ENCODE measurements around the gene NRBF2. TPM values are rescaled to one million over a fixed set of nuclear protein-coding genes. Genes with fewer than 3 reads are reported as not detected.

NRBF2 gene
- total and polyA plus RNA-seq, 2 of the 4 experiments (the other 2 are of a cell fraction), result 19.9 to 20.6 TPM

- Histone ChIP-seq H2BK5ac (ENCODE audit: low read depth, low read length, poor library complexity, severe bottlenecking) (no peak overlapping the region), H3K4me2 (ENCODE audit: low read depth, low read length) (no peak overlapping the region), H4K91ac (ENCODE audit: insufficient read depth, low read depth, low read length) (no peak overlapping the region), H4K8ac (ENCODE audit: low read depth in 2 of 2, low read length in 2 of 2) (no peak overlapping the region), H3K14ac (replicated peaks; ENCODE audit: low read depth, low read length) (no peak overlapping the region), H3K9me1 (ENCODE audit: insufficient read depth, low read length) (peaks cover 3% of the 10 kb centered on the region), H3K23ac (ENCODE audit: low read depth, low read length) (no peak overlapping the region), H3K18ac (ENCODE audit: low read depth, low read length) (no peak overlapping the region), H4K5ac (ENCODE audit: low read depth, low read length) (no peak overlapping the region), H2BK120ac (ENCODE audit: low read depth, low read length) (no peak overlapping the region), H2BK20ac (ENCODE audit: low read depth, low read length) (no peak overlapping the region), H3K27ac (ENCODE audit: insufficient read depth, low read length) (no peak overlapping the region), H4K20me1 (ENCODE audit: insufficient read depth, low read length) (no peaks in the 10 kb centered on the region), H2AK9ac (replicated peaks; ENCODE audit: low read depth, low read length, poor library complexity) (no peak overlapping the region), H2BK15ac (ENCODE audit: low read depth, low read length) (no peak overlapping the region), H3K27me3 (ENCODE audit: control insufficient read depth, insufficient read depth, low read length) (no peaks in the 10 kb centered on the region), H3K4ac (ENCODE audit: low read depth, low read length) (no peak overlapping the region), H3K9ac (ENCODE audit: low read depth, low read length) (no peak overlapping the region), H3K79me1 (ENCODE audit: low read depth in 1 of 2, low read length in 2 of 2) (no peaks in the 10 kb centered on the region), H2AFZ (replicated peaks; ENCODE audit: low read length, poor library complexity) (no peak overlapping the region), H2AK5ac (ENCODE audit: low read depth, low read length) (no peak overlapping the region), H3K4me3 (ENCODE audit: insufficient read depth, low read depth, low read length) (no peak overlapping the region), H3K9me3 (ENCODE audit: control insufficient read depth, insufficient read depth, low read length) (no peaks in the 10 kb centered on the region), H3K36me3 (ENCODE audit: control insufficient read depth, insufficient read depth, low read length) (no peaks in the 10 kb centered on the region), H3K56ac (ENCODE audit: extremely low read depth, insufficient read depth, low read length) (no peak overlapping the region), H3K4me1 (ENCODE audit: control insufficient read depth, insufficient read depth, low read length) (peaks cover 8% of the 10 kb centered on the region)
- WGBS, 2 experiments (ENCODE audit: extremely low coverage in 2 of 2, insufficient read length in 1 of 2), result 83% methylated on average over 1 of the region's 5 CpGs; no CpG with 5 or more reads in 1 of the 2 experiments
- CTCF ChIA-PET, result no interaction called here
- TF ChIP-seq BHLHE40 (IDR thresholded peaks at IDR 0.05; ENCODE audit: low read depth, low read length), result no peak
- POLR2A ChIA-PET (ENCODE audit: unreplicated experiment), result interaction anchor here (0.6 kb wide), 1 partner anchor 313 kb away, joined by 5 read pairs; no protein-coding TSS in a partner anchor
- DNase-seq (no peak), ATAC-seq (ENCODE audit: low read depth) (no peak)
- in situ Hi-C loops (cut with MboI; ENCODE audit: low sequenced_read_pairs) (no loop called here), intact Hi-C loops (cut with micrococcal nuclease) (no loop called here), dilution Hi-C loops (cut with HindIII; ENCODE audit: low sequenced_read_pairs, unreplicated experiment) (no loop called here)
- BruUV-seq (replicated peaks), result no TSS peak
Measured at GRCh38 chr10:63110940-63111339, 22.2 kb upstream of the NRBF2 start.

Data from IMR-90 (cell line).